Measurements from ENCODE around the gene CRABP1.

DNA sequence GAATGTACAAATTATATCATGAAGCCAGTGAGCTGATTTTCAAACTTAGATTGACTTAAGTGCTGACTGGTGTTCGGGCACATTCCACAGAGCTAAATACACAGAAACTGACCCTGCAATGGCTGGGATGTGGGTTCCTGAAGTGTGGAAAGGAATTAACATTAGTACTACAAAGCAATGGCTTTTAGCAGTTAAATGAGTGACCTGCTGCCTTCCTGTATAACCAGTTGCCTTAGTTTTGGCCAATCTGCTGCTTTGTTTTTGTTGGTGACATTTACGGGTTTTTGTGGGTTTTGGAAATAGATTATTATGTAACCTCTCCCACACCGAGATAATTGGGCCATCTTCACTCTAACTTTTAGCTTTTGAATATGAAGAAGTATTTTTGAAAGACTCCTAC, 38.3 kb upstream of the CRABP1 start:
- no peak for TF ChIP-seq POLR2A (IDR thresholded peaks at IDR 0.05)
- TF ChIP-seq, protein P1, sequence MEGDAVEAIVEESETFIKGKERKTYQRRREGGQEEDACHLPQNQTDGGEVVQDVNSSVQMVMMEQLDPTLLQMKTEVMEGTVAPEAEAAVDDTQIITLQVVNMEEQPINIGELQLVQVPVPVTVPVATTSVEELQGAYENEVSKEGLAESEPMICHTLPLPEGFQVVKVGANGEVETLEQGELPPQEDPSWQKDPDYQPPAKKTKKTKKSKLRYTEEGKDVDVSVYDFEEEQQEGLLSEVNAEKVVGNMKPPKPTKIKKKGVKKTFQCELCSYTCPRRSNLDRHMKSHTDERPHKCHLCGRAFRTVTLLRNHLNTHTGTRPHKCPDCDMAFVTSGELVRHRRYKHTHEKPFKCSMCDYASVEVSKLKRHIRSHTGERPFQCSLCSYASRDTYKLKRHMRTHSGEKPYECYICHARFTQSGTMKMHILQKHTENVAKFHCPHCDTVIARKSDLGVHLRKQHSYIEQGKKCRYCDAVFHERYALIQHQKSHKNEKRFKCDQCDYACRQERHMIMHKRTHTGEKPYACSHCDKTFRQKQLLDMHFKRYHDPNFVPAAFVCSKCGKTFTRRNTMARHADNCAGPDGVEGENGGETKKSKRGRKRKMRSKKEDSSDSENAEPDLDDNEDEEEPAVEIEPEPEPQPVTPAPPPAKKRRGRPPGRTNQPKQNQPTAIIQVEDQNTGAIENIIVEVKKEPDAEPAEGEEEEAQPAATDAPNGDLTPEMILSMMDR (IDR thresholded peaks at IDR 0.05): no peak
